Measurements from ENCODE around the gene WNT3. TPM values are rescaled to one million over a fixed set of nuclear protein-coding genes. Genes with fewer than 3 reads are reported as not detected.

Gene WNT3
- total RNA-seq, 4 donors from 2014 or later = 0.27 to 0.48 TPM; not detected in 2

GRCh38 chr17:46863383-46864121, 45.1 kb upstream of the WNT3 start:
- H3K4me1 ChIP-seq = no peaks in the 10 kb centered on the region
- H3K36me3 ChIP-seq = no peaks in the 10 kb centered on the region
- no peak overlapping the region for H3K4me3 ChIP-seq
- in situ Hi-C loops (cut with MboI; ENCODE audit: low pct_ligation_motif_present in 1 of 4, low pct_unique_long_range_greater_than_20kb in 1 of 4, low sequenced_read_pairs in 3 of 4) (no loop called here), intact Hi-C loops (cut with DNase I; ENCODE audit: low total_unique reads) (no loop called here)
- TF ChIP-seq POLR2AphosphoS5 (IDR thresholded peaks at IDR 0.05) = no peak
- no peak for DNase-seq
- H3K9me3 ChIP-seq = no peaks in the 10 kb centered on the region
- H3K27me3 ChIP-seq = no peaks in the 10 kb centered on the region
- WGBS, 2 donors (ENCODE audit: low coverage in 1 of 2) = 70 to 81% methylated on average over 2 to 8 of the region's 8 CpGs
- H3K27ac ChIP-seq = no peak overlapping the region

- 27% methylated on average over 12 of the region's 13 CpGs; no CpG with 5 or more reads in 1 of the 2 donors for WGBS, 2 donors (ENCODE audit: low coverage in 1 of 2)
- intact Hi-C loops (cut with DNase I; ENCODE audit: low total_unique reads) = no loop called here
- Histone ChIP-seq H3K27me3 (peaks cover under 1% of the 10 kb centered on the region), H3K4me3 (no peak overlapping the region), H3K9me3 (no peaks in the 10 kb centered on the region), H3K27ac (no peak overlapping the region), H3K4me1 (no peaks in the 10 kb centered on the region), H3K36me3 (no peaks in the 10 kb centered on the region)
- DNase-seq = no peak
- TF ChIP-seq POLR2A (IDR thresholded peaks at IDR 0.05) (no peak), POLR2AphosphoS5 (IDR thresholded peaks at IDR 0.05) (no peak), CTCF (IDR thresholded peaks at IDR 0.05) (no peak), EP300 (IDR thresholded peaks at IDR 0.05; ENCODE audit: low read depth) (no peak)
- in situ Hi-C loops (cut with MboI; ENCODE audit: low pct_ligation_motif_present in 1 of 4, low pct_unique_long_range_greater_than_20kb in 1 of 4, low sequenced_read_pairs in 3 of 4) = no loop called here
These were observed 44.5 kb upstream of the WNT3 start for GRCh38 chr17:46862949-46863348.

- no peaks in the 10 kb centered on the region for H3K9me3 ChIP-seq
- intact Hi-C loops (cut with DNase I; ENCODE audit: low total_unique reads) (no loop called here), in situ Hi-C loops (cut with MboI; ENCODE audit: low pct_ligation_motif_present in 1 of 4, low pct_unique_long_range_greater_than_20kb in 1 of 4, low sequenced_read_pairs in 3 of 4) (no loop called here)
- no peaks in the 10 kb centered on the region for H3K4me1 ChIP-seq
- H3K36me3 ChIP-seq = no peaks in the 10 kb centered on the region
- no peak overlapping the region for H3K4me3 ChIP-seq
- TF ChIP-seq POLR2AphosphoS5 (IDR thresholded peaks at IDR 0.05) (no peak), EP300 (IDR thresholded peaks at IDR 0.05; ENCODE audit: low read depth) (no peak), CTCF (IDR thresholded peaks at IDR 0.05) (no peak), POLR2A (IDR thresholded peaks at IDR 0.05) (no peak)
- no peak overlapping the region for H3K27ac ChIP-seq
- WGBS, 2 donors (ENCODE audit: low coverage in 1 of 2) = 67 to 79% methylated on average over 1 to 5 of the region's 5 CpGs
- peaks cover 13% of the 10 kb centered on the region for H3K27me3 ChIP-seq
- DNase-seq = no peak
These were observed 41.5 kb upstream of the WNT3 start for GRCh38 chr17:46859996-46860395.

GRCh38 chr17:46857600-46857999, 39.1 kb upstream of the WNT3 start:
- intact Hi-C loops (cut with DNase I; ENCODE audit: low total_unique reads) (no loop called here), in situ Hi-C loops (cut with MboI; ENCODE audit: low pct_ligation_motif_present in 1 of 4, low pct_unique_long_range_greater_than_20kb in 1 of 4, low sequenced_read_pairs in 3 of 4) (no loop called here)
- no peak overlapping the region for H3K27ac ChIP-seq
- no peak overlapping the region for H3K4me3 ChIP-seq
- H3K9me3 ChIP-seq = no peaks in the 10 kb centered on the region
- H3K36me3 ChIP-seq = no peaks in the 10 kb centered on the region
- H3K27me3 ChIP-seq = peaks cover 36% of the 10 kb centered on the region
- no peak for TF ChIP-seq CTCF (IDR thresholded peaks at IDR 0.05)
- DNase-seq = no peak
- H3K4me1 ChIP-seq = no peaks in the 10 kb centered on the region
- WGBS, 2 donors (ENCODE audit: low coverage in 1 of 2) = 91 to 100% methylated on average over 1 of the region's 1 CpG

- H3K27me3 ChIP-seq = peaks cover 63% of the 10 kb centered on the region
These were observed 36.5 kb upstream of the WNT3 start for GRCh38 chr17:46854948-46855347.

More at GRCh38 chr17:46854948-46855347, 36.5 kb upstream of the WNT3 start:
- 71% methylated on average over 4 of the region's 4 CpGs; no CpG with 5 or more reads in 1 of the 2 donors for WGBS, 2 donors (ENCODE audit: low coverage in 1 of 2)
- Histone ChIP-seq H3K36me3 (no peaks in the 10 kb centered on the region), H3K4me1 (peaks cover 4 to 13% (median 9%) of the 10 kb centered on the region in 4 donors), H3K4me3 (no peak overlapping the region), H3K27ac (no peak overlapping the region), H3K9me3 (no peaks in the 10 kb centered on the region)
- TF ChIP-seq CTCF (IDR thresholded peaks at IDR 0.05) = no peak
- TF ChIP-seq POLR2A (IDR thresholded peaks at IDR 0.05) = no peak
- no peak for TF ChIP-seq POLR2AphosphoS5 (IDR thresholded peaks at IDR 0.05)
- TF ChIP-seq EP300 (IDR thresholded peaks at IDR 0.05; ENCODE audit: low read depth) = no peak
- intact Hi-C loops (cut with DNase I; ENCODE audit: low total_unique reads) (no loop called here), in situ Hi-C loops (cut with MboI; ENCODE audit: low pct_ligation_motif_present in 1 of 4, low pct_unique_long_range_greater_than_20kb in 1 of 4, low sequenced_read_pairs in 3 of 4) (no loop called here)
- no peak for DNase-seq

Data from transverse colon (tissue), 4 donors.